CD4-positive, alpha-beta T cell treated with Interleukin-1 beta for 1 hour (primary cell): ENCODE data around the gene PLA2G4A.

Experiments used
- DNase-seq, 2 donors: peaks; one replicate each; pipeline ENCODE4 v3.0.0-alpha.2; 2020 to 2022

The PLA2G4A gene

DNA sequence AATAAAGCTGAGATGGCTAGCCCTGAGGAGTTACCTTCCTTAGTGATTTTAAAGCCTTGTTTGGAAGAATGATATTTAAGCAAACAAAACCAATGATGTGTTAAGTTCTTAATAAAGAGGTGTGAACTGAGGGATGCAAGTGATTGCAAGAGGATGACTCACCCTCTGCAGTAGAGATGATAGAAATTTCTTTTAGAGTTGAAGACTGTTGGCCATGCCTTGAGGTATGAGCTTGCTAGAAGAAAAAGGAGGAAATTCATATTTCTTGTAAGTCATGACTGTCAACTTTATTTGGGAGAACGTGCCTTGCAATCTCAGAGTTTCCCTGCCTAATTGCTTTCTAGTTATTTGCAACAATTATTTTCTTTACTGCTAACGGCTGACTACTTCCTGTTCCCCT is 94.7 kb downstream of the PLA2G4A start:
- no peak for DNase-seq

DNA sequence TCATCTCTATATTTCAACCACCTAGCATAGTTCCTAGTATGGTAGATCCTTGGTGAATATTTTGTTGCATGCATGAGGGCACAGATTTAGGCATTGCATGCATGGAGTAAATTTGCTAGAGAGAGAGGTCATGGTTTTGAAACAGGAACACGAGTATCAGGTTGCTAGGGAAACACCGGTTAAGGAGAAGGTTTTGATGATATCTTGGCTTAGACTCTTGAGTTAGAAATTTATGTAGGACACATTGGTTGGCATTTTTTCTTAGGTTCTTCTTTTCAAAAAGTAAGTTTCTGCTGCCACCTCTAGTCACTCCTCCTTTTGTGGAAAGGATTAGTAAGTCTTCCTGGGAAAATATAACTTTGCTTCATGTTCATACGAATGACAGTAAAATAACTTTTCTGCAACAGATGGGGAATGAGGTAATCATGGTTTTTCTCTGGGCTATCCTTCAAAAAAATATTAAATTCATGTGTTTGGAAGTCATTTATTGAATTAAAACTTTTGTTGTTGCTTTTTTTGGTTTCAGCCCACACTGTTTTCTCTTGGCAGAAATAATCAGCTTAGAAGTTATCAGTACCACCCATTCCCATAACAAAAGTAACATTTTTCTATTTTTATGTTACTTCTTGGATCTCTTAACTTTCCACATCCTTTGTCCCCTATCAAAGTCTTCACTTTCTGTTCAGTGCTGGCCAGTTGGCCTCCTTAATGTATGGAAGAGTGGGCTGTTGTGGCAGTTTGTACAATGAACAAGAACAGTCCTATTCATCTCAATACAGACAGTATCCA is 97.3 kb downstream of the PLA2G4A start:
- DNase-seq, result no peak

- no peak for DNase-seq
These were observed 99.1 kb downstream of the PLA2G4A start for GRCh38 chr1:186927884-186928283.

GRCh38 chr1:186930238-186930637 is 101.5 kb downstream of the PLA2G4A start:
- DNase-seq, result no peak

DNA sequence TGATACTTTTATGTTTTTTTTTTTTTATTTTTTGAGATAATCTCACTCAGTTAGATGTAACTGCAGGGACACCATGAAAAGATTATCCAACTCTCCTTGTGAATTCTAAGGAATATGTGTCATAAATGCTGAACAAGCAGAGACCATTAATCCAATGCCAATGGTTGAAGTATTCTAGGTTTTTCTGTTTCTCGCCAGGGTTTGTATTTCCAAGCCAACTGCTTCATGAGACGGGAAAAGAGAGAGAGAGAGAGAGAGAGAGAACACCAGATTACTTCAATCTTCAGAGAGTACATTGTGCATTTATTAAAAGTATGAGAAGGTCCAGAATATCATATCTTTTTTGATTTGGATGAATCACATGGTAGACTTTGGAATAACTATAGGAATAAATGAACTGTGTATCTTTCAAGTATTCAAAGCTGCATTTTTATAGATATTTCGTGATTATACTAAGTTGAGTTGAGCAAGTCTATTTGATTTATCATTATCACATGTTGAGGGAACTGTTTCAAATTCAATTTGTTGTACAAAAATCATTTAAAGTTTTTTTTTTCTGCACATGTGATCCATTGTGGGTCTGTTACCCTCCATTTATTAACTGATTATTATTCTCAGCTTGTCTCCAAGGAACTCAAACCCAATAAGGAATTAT is 108.4 kb downstream of the PLA2G4A start:
- DNase-seq, result no peak

- no peak for DNase-seq
These were observed 115.3 kb downstream of the PLA2G4A start for GRCh38 chr1:186943891-186944686.

DNA sequence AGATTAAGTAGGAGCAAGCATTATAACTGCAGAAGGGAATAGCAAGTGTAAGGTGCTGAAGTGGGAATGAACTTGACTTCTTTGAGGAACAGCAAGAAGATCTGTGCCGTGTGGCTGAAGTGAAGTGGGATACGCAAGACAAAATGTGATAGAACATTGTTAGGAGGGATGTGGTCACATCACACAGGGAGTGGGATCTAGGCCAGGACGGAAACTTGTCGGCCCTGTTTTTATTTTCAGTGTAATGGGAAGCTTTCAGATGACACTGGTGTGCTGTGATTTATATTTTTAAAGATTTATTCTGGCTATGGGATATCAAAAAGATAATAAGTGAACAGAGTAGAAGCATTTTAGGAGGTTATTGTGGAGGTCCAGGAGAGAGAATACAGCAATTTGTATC is 116.4 kb downstream of the PLA2G4A start:
- DNase-seq, result no peak

- DNase-seq, result no peak
These were observed 119.8 kb downstream of the PLA2G4A start for GRCh38 chr1:186948535-186948934.

DNA sequence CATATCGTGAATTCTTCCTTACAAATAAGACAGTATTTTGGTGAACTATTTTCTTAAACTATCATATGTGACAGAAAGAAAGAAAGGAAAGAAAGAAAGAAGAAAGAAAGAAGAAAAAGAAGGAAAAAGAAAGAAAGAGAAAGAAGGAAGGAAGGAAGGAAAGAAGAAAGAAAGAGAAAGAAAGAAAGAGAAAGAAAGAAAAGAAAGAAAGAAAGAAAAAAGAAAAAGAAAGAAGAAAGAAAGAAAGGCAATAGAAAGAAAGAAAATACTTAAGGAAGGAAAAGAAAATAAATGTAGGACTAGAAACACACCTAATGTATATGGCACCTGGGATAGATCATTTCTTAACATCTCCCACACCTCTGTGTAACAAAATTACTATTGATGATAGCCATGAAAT is 120.4 kb downstream of the PLA2G4A start:
- DNase-seq, result no peak

GRCh38 chr1:186950547-186950946 is 121.8 kb downstream of the PLA2G4A start:
- DNase-seq, result no peak

- DNase-seq, result no peak
These were observed 125.1 kb downstream of the PLA2G4A start for GRCh38 chr1:186953876-186954275.

DNA sequence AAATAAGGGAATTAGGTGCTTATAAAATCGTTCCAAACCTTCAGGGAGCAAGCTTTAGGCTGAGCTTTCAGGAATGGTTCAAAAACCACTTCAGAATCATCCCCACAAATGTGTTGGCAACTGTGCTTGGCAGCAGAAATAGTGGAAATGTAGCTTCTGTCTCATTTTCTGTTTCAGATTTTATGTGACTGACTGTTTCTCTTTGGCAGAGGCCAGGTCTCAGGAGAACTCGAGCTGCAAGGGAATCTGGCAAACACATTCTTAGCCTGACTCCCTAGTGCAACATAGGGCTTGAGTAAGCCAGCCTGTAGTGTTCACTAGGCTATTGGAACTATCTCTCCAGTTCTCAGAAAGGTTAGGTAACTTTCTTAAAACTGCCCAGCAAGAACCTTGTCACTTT is 128.6 kb downstream of the PLA2G4A start:
- no peak for DNase-seq

GRCh38 chr1:186958520-186958919 is 129.8 kb downstream of the PLA2G4A start:
- DNase-seq, result no peak

DNA sequence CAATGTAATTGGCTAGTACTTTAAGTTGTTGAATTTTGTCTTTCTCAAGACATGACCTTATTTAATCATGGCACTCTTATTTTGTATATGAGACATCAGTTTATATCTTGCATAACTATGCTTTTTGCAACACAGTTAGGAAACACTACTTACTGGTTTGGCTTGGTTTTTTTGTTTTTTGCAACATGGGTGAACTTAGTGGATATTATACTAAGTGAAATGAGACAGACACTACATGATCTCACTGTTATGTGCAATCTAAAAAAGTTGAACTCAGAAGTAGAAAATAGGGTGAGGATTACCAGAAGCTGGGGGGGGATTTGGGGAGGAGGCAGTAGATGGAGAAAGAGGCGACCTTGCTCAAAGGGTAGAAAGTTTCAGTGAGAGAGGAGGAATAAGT is 132.1 kb downstream of the PLA2G4A start:
- DNase-seq, result no peak

GRCh38 chr1:186965847-186966246 is 137.1 kb downstream of the PLA2G4A start:
- no peak for DNase-seq

DNA sequence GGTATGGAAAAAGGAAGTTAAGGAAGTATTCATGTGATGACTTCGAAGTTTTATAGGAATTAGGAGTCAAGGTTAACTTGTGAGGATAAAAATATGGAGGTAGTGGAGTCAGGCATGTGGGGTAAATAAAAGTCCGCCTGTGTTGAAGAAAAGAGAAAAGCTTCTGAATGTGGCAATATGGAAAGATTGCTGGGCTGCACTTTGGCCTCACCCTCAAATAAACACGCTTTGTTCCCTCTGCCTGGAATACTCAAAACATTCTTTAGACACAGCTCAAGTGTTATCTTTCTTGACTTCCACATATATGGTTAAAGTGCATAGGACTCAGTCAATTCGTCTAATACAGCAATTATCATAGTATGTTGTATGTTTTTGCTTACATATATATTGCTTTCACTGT is 137.7 kb downstream of the PLA2G4A start:
- DNase-seq, result no peak

DNA sequence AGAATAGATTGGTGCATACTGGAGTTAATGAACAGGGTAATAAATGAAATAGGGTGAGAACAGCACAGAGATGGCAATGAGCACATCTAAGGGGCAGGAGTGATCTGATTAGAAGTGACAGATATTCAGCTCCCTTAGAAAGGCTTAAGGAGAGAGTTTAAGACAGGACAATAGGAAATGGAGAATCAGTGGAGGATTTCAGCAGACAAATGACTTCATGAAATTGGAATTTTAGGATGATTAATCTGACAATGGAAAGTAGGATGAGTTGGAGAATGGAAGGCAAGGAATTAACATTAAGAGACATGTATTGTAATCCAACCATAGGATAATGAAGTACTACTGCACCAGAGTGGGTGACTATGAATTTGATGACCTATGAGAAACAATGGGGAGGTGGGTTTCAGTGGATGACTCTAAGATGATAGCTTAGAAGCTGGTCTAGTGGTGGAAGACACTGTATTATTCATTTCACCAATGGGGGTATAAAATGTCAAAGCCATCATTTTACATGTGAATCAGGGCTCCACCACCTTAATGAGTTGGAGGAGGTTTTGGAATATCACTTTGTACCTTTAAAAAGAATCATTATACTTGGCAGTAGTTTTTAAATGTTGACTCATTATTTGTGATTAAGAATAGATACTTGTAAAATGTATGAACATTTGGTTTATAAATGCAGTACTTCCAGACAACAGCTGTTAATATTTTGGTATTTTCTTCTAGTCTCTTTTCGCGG is 139.1 kb downstream of the PLA2G4A start:
- DNase-seq, result no peak

- DNase-seq, result no peak
These were observed 146.0 kb downstream of the PLA2G4A start for GRCh38 chr1:186974774-186975181.

GRCh38 chr1:186975220-186975619 is 146.5 kb downstream of the PLA2G4A start:
- no peak for DNase-seq

- DNase-seq, result no peak
These were observed 148.0 kb downstream of the PLA2G4A start for GRCh38 chr1:186976700-186977099.

DNA sequence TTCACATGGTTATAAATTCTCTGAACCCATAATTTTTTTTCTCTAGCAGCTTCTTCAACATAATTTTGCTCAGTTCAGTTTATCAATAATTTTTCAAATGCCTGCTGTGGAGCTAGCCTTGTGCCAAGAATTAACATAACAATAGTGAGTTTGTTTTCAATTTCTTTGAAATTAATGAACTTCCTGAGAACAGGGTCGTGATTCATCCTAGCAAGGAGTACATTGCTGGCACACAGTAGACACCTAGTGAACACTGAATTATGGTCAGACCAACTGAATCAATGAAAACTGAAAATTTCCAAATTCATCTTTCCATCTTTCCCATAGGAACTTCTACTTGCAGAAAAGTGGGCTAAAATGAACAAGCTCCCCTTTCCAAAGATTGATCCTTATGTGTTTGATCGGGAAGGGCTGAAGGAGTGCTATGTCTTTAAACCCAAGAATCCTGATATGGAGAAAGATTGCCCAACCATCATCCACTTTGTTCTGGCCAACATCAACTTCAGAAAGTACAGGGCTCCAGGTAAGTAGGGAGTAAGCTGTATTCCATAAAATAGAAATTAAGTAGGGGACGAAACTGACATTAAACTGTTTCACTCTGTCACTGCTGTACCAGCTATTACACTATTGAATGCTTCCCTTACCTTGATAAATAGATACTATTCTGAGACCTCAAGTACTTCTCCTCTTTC is 148.7 kb downstream of the PLA2G4A start:
- DNase-seq, result no peak
